Superior temporal gyrus (tissue), 1 donor: ENCODE results near the gene ACOXL.
A peak's percentile ranks its signal among the peaks of the same experiment; 100 is the strongest.
"Not testable (repeated sequence)": the region's sequence is repeated elsewhere in the genome, so short reads cannot be mapped to it uniquely, and the experiment has no call there.

Experiments used
- DNase-seq: peaks from one replicate; pipeline ENCODE4 v3.0.0-alpha.2; 2016; ENCODE audit errors: extremely low spot score

ACOXL gene

GRCh38 chr2:110927526-110927925 is 195.2 kb downstream of the ACOXL start:
- no peak for DNase-seq

DNA sequence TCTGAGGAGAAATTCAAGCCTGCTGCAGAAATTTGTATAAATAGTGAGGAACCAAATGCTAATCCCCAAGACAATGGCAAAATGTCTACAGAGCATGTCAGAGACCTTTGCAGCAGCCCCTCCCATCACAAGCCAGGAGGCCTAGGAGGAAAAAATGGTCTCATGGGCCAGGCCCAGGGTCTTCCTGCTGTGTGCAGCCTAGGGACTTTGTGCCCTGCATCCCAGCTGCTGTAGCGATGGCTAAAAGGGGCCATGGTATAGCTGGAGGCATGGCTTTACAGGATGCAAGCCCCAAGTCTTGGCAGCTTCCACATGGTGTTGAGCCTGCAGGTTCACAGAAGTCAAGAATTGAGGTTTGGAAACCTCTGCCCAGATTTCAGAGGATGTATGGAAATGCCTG is 197.2 kb downstream of the ACOXL start:
- DNase-seq: no peak

DNA sequence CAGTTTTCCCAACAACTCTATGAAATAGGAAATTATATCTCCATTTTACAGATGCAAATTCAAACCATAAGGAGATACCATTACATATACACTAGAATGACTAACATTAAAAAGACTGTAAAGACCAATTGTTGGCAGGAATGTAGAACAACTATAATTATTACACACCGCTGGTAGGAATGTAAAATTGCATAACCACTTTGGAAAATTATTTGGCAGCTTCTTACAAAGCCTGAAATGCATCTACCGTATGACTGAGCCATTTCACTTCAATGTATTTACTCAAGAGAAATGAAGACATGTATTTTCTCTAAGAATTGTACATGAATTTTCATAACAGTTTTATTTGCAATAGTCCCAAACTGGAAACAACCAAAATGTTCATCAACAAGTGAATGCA is 199.3 kb downstream of the ACOXL start:
- DNase-seq: no peak

GRCh38 chr2:110933420-110933819 is 201.0 kb downstream of the ACOXL start:
- no peak for DNase-seq

DNA sequence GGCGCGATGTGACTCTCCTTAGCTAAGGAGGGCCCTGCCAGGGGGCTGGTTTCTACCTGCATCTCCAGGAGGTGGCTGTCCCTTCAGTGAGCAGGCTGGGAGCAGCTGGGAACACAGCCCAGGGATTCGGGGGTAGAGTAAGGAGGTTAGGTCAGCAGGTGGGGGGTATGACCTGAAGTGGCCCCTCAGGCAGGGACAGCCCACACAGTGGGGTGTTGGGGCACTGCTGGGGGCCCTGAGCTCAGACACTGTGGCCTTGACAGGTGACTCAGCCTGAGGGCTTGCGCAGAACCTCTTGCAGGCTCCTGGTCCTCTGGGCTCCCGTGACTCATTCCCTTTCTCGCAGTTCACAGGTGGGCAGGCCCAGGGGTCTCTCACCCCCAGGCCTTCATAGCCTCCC is 202.6 kb downstream of the ACOXL start:
- no peak for DNase-seq

DNA sequence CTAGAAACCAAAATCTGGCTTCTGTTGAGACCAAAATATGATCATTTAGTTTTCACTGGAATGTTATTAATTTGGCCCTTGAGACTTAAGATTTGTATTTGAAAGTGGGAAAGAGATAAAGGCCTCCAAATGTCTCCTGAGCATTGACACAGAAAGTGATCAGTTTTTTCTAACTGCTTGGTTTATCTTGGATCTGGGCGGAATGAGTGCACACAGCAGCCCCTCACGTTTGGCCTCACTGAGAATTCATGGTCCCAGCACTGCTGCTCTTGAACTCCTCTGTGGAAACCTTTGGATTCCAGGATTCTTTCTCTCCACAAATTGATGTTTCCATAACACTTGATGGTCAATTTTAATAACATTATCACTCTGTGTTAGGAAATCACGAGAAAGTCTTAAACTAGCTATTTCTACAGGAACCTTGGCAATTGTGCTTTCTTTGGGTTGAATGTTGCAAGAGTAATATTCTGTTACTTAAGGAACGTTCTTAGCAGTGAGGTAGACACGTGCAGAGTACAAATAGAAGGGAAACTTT is 208.1 kb downstream of the ACOXL start:
- DNase-seq: no peak

DNA sequence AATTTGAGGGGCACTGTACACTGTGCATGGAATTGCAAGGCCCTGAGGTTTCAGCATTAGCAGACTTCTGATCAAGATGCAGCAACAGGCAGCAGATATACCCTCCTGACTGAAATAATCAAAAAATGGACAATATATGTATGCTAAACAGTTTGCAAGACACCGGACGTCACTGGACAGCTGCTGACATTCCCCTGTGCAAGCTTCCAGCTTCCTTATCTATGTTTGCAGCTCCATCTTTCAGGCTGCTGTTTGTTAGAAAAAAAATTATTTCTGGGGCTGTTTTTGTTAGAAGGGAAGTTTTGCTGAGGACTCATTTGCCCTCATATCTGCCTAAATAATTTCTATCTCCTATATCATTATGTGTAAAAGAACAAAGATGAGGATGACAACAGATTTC is 208.9 kb downstream of the ACOXL start:
- DNase-seq: no peak

- no peak for DNase-seq
These were observed 210.8 kb downstream of the ACOXL start for GRCh38 chr2:110943070-110943634.

- DNase-seq: no peak
These were observed 214.5 kb downstream of the ACOXL start for GRCh38 chr2:110946902-110947301.

DNA sequence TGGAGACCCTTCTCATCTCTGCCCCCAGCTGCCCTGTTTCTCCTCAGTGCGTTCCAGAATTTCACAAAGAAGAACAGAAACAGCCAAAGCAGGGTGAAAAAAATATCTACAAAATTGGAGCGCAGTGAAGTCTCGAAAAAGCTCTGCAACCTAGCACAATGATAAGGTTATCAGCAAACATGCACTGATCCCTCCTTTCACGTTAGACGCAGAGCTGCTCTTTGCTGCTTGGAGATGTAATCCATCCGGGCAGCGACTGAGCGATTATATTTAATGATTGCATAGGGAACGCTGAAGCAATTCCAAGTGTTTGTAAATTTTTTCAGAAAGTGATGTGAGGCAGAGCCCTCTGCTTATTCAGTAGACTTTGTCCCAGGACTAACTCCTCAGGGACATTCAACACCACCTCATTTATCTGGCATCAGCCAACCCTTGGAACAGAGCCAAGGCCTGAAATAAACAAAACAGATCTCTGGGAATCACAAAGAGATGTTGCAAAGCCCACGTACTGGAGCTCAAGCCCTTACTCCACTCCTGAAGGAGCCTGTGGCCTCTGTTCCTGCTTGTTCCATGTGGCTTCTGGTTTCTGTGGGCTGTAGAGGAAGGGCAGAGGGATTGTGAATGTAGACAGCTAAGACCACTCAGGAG is 215.8 kb downstream of the ACOXL start:
- DNase-seq: no peak

DNA sequence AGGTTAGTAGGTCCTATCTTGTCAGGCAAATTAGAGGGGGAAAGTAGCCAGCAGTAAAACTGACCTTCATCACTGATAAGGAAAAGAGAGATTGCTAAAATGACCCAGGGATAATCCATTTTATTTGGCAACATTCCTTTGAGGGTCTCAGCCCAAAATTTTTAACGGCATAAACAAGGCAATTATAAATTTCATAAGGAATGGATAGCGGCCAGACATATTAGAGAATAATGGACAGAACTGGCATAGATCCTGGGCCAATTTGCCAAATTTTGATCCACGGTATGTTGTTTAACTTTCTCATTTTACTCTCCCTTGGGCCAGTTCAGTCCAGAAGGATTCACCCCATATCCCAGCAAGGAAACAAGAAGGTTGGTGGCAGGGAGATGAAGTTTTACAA is 217.9 kb downstream of the ACOXL start:
- DNase-seq: no peak

DNA sequence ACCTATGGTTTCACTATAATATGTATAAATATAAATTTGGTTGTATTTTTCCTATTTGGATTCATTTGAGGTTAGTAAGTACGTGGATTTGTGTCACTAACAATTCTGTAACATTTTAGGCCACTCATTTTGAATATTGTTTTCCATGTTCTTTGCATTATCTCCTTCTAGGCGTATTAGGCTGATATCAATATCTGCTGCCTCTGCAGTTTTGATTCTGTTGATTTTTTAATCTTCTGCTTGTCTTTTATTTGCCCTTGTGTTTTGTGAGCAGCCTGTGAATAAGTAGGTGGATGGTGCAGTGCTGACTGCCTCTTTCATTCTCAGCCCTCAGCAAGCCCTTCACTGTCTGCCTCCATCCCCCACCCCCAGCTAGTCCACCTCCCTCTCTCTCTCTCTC is 222.7 kb downstream of the ACOXL start:
- DNase-seq: no peak

- no peak for DNase-seq
These were observed 223.2 kb downstream of the ACOXL start for GRCh38 chr2:110955556-110955955.

DNA sequence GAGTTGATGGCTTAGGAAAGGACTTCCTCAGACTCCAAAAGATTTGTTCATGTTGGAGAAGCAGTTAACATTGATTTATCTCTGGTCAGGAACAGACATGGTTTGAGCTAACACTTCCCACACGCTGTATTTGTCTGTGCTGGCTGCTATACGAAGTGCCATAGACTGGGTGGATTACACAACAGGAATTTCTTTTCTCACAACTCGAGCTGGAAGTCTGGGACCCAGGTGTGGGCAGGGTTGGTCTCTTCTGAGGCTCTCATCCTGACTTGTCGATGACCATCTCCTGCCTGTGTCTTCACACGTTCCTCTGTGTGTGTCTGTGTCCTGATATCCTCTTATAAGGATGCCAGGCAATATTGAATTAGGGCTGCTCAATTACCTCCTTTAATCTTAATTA is 224.9 kb downstream of the ACOXL start:
- DNase-seq: peak; percentile 35

DNA sequence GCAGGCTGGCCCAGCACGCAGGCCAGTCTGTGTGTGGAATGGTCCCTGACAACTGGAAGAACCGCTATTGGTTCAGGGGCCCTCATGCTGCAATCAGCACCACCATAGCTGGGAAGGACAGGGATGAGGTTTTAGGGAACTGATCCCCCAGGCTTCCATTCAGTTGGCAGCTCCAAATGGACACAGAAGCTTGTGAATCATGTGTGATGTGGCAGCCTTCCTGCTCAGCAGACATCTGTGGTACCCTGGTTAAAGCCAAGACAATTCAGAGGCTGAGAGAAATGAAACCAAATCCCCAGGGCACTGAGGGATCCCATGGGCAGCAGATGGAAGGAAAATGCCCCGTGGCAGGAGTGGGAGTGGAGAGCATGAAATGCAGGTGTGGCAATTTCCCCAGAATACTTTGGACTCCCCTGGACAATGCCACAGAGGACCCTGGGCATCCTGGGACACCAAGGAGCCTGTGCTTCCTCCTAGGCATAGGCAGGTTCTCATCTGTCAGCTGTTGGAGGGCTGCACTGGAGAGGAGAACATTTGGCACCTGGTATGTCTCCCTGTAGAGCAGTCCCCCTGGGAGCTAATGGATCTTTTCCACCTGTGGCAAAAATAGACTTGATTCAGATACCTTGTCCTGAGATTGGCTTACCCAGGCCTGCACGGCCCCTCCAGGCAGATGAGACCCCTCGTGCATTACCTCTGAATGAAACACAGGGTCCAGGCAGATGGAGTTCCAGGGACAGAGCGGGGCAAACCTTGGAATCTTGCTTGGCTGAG is 226.2 kb downstream of the ACOXL start:
- DNase-seq: peak; percentile 12

- DNase-seq: no peak
These were observed 226.8 kb downstream of the ACOXL start for GRCh38 chr2:110959198-110959597.

GRCh38 chr2:110960281-110960680 is 227.9 kb downstream of the ACOXL start:
- DNase-seq: no peak

- no peak for DNase-seq
These were observed 228.6 kb downstream of the ACOXL start for GRCh38 chr2:110960954-110961353.

DNA sequence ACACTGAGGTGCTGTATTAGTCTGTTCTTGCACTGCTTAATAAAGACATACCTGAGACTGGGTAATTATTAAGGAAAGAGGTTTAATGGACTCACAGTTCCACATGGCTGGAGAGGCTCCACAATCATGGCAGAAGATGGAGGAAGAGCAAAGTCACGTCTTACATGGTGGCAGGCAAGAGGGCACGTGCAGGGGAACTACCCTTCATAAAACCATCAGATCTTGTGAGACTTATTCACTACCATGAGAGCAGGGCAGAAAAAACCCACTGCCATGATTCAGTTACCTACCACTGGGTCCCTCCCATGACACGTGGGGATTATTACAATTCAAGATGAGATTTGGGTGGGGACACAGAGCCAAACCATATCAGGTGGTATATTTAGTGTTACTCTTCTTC is 229.3 kb downstream of the ACOXL start:
- not testable (repeated sequence) for DNase-seq

DNA sequence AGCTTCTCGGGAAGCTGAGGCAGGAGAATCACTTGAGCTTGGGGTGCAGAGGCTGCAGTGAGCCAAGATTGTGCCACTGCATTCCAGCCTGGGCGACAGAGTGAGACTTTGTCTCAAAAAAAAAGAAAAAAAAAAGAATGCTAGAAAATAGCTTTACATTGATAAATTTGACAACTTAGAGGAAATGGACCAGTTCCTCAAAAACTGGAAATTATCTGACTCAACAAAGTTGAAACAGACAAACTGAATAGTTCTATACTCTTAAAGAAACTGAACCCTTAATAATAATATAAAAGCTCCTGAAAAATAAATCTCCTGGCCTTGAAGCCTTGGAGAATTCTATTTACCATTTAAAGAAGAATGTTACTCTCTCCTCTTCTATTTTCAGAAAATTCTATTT is 237.3 kb downstream of the ACOXL start:
- DNase-seq: no peak

GRCh38 chr2:110970201-110970600 is 237.8 kb downstream of the ACOXL start:
- DNase-seq: no peak

DNA sequence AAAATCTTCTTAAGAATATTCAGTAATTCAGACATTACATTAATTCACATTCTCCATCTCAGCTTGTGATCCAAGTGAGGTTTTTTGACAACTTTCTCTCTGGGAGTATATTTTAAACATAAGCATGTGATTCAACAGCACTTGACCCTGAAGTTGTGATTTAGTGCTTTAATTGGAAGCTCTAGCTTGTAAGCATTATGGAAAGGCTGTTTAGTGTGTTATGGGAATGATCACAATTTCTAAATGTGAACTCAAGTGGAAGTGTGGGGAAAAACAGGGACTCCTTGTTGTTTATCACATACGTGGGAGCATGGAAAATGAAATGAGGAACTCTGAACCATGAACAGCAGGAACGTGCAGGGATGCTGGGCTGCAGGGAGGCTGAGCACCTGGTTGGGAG is 239.4 kb downstream of the ACOXL start:
- DNase-seq: no peak

DNA sequence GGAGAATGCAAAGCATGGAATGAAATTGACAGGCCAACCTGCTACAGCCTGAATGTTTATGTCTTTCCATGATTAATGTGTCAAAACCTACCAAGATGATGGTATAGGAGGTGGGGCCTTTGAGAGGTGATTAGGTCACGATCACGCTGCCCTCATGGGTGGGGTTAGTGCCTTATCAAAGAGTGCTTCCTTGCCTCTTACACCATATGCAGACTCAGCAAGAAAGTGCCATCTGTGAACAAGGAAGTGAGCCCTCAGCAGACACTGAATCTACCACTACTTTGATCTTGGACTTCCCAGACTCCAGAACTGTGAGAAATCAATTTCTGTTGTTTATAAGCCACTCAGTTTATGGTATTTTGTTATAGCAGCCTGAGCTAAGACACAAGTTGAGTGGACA is 240.9 kb downstream of the ACOXL start:
- no peak for DNase-seq
